Measurements from ENCODE around the gene AKT1. TPM values are rescaled to one million over a fixed set of nuclear protein-coding genes. Genes with fewer than 3 reads are reported as not detected.

The AKT1 gene
- total and polyA plus RNA-seq, 12 donors, result 66.4 to 300 (median 195) TPM

DNA sequence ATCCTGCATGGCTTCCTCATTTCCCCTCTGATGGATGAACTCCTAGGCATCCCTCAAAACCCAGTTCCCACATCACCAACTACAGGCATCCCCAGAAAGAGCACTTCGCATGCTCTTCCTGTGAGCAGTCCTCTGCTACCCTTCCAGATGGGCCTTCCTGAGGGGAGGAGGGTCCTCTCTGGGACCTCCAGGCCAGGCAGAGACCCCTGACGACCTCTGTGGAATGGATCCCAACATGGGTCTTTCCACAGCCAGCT is 1.9 kb downstream of the AKT1 start:
- intact Hi-C loops (cut with DNase I), result no loop called here
- TF ChIP-seq POLR2A (IDR thresholded peaks at IDR 0.05) (no peak), CTCF (IDR thresholded peaks at IDR 0.05) (no peak)
- Histone ChIP-seq H3K9me3 (replicated peaks in 1 of 3) (no peaks in the 10 kb centered on the region), H3K27ac (peak overlapping the region in 4 of 5 donors; percentile 69 to 97 (median 82)), H3K4me1 (replicated peaks in 1 of 2) (peaks cover 50 to 69% of the 10 kb centered on the region in 2 donors), H3K27me3 (no peaks in the 10 kb centered on the region), H3K36me3 (replicated peaks in 1 of 2) (peaks cover 0 to 21% of the 10 kb centered on the region in 2 donors), H3K4me3 (peak overlapping the region in 1 of 4 donors; percentile 96)
- WGBS, 4 donors, result 71 to 80% (median 74%) methylated on average over 2 of the region's 2 CpGs; no CpG with 5 or more reads in 1 of the 4 donors
- DNase-seq, result no peak

DNA sequence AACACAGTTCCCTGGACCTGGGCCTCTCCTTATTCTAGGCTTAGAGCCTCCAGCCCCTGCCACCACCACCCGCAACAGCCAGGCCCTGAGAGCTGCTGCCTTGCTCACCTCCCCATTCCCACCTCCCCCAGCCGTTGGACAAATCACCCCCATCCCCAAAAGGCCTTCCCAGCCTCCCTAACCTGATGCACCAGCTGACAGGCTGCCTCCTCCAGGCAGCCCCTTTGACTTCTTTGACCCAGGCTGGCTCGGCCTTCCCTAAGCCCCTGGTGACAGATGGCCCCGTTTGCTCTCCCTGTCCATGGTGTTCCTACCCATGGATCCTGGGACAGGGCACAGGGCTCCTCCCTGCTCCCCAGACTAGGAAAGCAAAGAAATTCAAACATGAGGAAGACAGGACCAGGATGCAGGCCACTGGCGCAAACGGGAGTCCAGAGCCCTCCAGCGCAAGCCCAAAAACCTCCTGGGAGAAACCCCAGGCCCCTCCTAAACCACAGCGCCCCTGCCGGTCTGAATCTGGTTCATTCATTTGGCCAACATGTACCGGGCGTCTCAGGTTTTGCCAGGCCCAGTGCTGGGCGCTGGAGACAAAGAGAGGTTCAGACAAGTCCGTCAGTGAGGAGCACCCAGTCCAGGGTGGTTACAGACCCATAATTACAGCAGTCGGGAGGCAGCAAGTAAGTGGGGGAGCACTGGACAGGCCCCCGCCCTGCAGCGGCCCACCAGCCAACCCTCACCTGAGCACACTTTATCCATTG is 2.4 kb downstream of the AKT1 start:
- DNase-seq, result no peak
- 75 to 84% (median 80%) methylated on average over 12 to 16 of the region's 16 CpGs for WGBS, 4 donors
- H3K27ac ChIP-seq, result peak overlapping the region; percentile 58 to 97 (median 71)
- intact Hi-C loops (cut with DNase I), result no loop called here
- no peaks in the 10 kb centered on the region for H3K27me3 ChIP-seq
- no peak for TF ChIP-seq POLR2A (IDR thresholded peaks at IDR 0.05)
- no peak for TF ChIP-seq CTCF (IDR thresholded peaks at IDR 0.05)
- H3K9me3 ChIP-seq (replicated peaks in 1 of 3), result no peaks in the 10 kb centered on the region
- H3K4me3 ChIP-seq, result peak overlapping the region in 1 of 4 donors; percentile 96
- H3K36me3 ChIP-seq (replicated peaks in 1 of 2), result peaks cover 0 to 21% of the 10 kb centered on the region in 2 donors
- peaks cover 54 to 74% of the 10 kb centered on the region in 2 donors for H3K4me1 ChIP-seq (replicated peaks in 1 of 2)

GRCh38 chr14:104792101-104792884 is 3.3 kb downstream of the AKT1 start:
- Histone ChIP-seq H3K9me3 (replicated peaks in 1 of 3) (no peaks in the 10 kb centered on the region), H3K27me3 (no peaks in the 10 kb centered on the region), H3K27ac (peak overlapping the region; percentile 58 to 97 (median 71)), H3K4me3 (no peak overlapping the region), H3K4me1 (replicated peaks in 1 of 2) (peaks cover 54 to 77% of the 10 kb centered on the region in 2 donors), H3K36me3 (replicated peaks in 1 of 2) (peaks cover 0 to 21% of the 10 kb centered on the region in 2 donors)
- TF ChIP-seq POLR2A (IDR thresholded peaks at IDR 0.05) (peak in 1 of 2 donors; percentile 53), CTCF (IDR thresholded peaks at IDR 0.05) (no peak)
- 43 to 73% (median 48%) methylated on average over 8 to 25 of the region's 25 CpGs for WGBS, 4 donors
- intact Hi-C loops (cut with DNase I), result no loop called here
- DNase-seq, result peak; percentile 89 to 95 (median 92)

DNA sequence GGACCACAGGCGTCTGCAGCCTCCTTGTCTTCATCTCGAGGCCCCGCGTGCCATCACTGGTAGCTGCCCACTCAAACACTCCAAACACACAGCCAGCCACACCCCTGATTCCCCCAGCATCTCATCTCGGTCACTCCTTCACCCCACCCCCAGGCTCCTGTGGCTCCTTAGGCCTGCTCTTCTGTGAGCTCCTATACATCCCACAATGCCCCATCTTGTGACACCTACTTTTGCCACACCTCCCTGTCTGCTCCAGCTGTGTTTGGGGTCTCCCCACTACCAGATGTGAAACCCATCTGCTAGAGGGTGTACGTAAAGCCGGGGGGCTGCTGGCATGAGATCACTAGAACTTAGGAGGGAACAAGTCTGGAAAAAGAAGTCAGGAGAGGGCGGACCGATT is 4.1 kb downstream of the AKT1 start:
- Histone ChIP-seq H3K27ac (peak overlapping the region; percentile 54 to 97 (median 71)), H3K4me1 (replicated peaks in 1 of 2) (peaks cover 54 to 84% of the 10 kb centered on the region in 2 donors), H3K27me3 (no peaks in the 10 kb centered on the region), H3K4me3 (no peak overlapping the region), H3K36me3 (replicated peaks in 1 of 2) (peaks cover 0 to 21% of the 10 kb centered on the region in 2 donors), H3K9me3 (replicated peaks in 1 of 3) (no peaks in the 10 kb centered on the region)
- no peak for DNase-seq
- TF ChIP-seq POLR2A (IDR thresholded peaks at IDR 0.05) (no peak), CTCF (IDR thresholded peaks at IDR 0.05) (no peak)
- WGBS, 4 donors, result 76 to 91% (median 82%) methylated on average over 7 to 9 of the region's 9 CpGs
- intact Hi-C loops (cut with DNase I), result no loop called here
